Astrocyte (in vitro differentiated cells and primary cell): Measurements from ENCODE around the gene MAVS. TPM values are rescaled to one million over a fixed set of nuclear protein-coding genes. Genes with fewer than 3 reads are reported as not detected.

Experiments
- DNase-seq: peaks from one replicate; pipeline ENCODE4 v3.0.0-alpha.2; 2010; ENCODE audit warnings: low read depth
- FAIRE-seq: peaks from 2 replicates; lab custom pipeline; 2011; peaks lifted over from hg19 to GRCh38; lab: Jason Lieb, UNC
- H2AFZ ChIP-seq: 2 replicates; pipeline ENCODE4 v1.6.0; 2012; ENCODE audit warnings: low read depth, low read length, inconsistent platforms
- H3K27ac ChIP-seq: 2 replicates; pipeline ENCODE4 v1.5.1; 2011; ENCODE audit warnings: low read depth, low read length, inconsistent platforms
- H3K27me3 ChIP-seq: 2 replicates; pipeline ENCODE4 v1.6.0; 2011; ENCODE audit warnings: low read length, inconsistent platforms; ENCODE audit not compliant: insufficient read depth
- H3K36me3 ChIP-seq: 2 replicates; pipeline ENCODE4 v1.5.1; 2011; ENCODE audit warnings: low read length, inconsistent platforms; ENCODE audit not compliant: insufficient read depth
- H3K4me1 ChIP-seq: 2 replicates; pipeline ENCODE4 v1.5.1; 2011; ENCODE audit warnings: low read length, inconsistent platforms; ENCODE audit not compliant: insufficient read depth
- H3K4me2 ChIP-seq: 2 replicates; pipeline ENCODE4 v1.6.0; 2012; ENCODE audit warnings: low read length, inconsistent platforms
- H3K4me3 ChIP-seq: 2 replicates; pipeline ENCODE4 v1.5.1; 2011; ENCODE audit warnings: low read depth, mild to moderate bottlenecking, low read length, inconsistent platforms; ENCODE audit not compliant: insufficient read depth
- H3K79me2 ChIP-seq: 2 replicates; pipeline ENCODE4 v1.6.0; 2012; ENCODE audit warnings: mild to moderate bottlenecking, low read length, inconsistent platforms; ENCODE audit not compliant: insufficient read depth
- H3K9ac ChIP-seq: 2 replicates; pipeline ENCODE4 v1.6.0; 2012; ENCODE audit warnings: mild to moderate bottlenecking, low read length, inconsistent platforms
- H3K9me3 ChIP-seq: 2 replicates; pipeline ENCODE4 v1.5.1; 2012; ENCODE audit warnings: low read depth, mild to moderate bottlenecking, low read length, inconsistent platforms; ENCODE audit not compliant: insufficient read depth
- H4K20me1 ChIP-seq: 2 replicates; pipeline ENCODE4 v1.6.0; 2012; ENCODE audit warnings: low read length, inconsistent platforms; ENCODE audit not compliant: insufficient read depth
- H3K27ac Mint-ChIP-seq: one replicate; pipeline ENCODE4 v1.8.0; 2021; ENCODE audit warnings: mild to moderate bottlenecking, mixed read lengths; ENCODE audit not compliant: unreplicated experiment
- H3K27me3 Mint-ChIP-seq: one replicate; pipeline ENCODE4 v1.8.0; 2021; ENCODE audit warnings: low read depth, mixed read lengths; ENCODE audit not compliant: unreplicated experiment
- H3K36me3 Mint-ChIP-seq: one replicate; pipeline ENCODE4 v1.8.0; 2021; ENCODE audit warnings: low read depth, mixed read lengths; ENCODE audit not compliant: unreplicated experiment
- H3K4me1 Mint-ChIP-seq: one replicate; pipeline ENCODE4 v1.8.0; 2021; ENCODE audit warnings: low read depth, mixed read lengths; ENCODE audit not compliant: unreplicated experiment
- H3K4me3 Mint-ChIP-seq: one replicate; pipeline ENCODE4 v1.8.0; 2021; ENCODE audit warnings: mild to moderate bottlenecking, moderate library complexity, mixed read lengths; ENCODE audit not compliant: unreplicated experiment
- H3K9me3 Mint-ChIP-seq: one replicate; pipeline ENCODE4 v1.8.0; 2021; ENCODE audit warnings: mild to moderate bottlenecking, mixed read lengths; ENCODE audit not compliant: unreplicated experiment
- EZH2 ChIP-seq: IDR thresholded peaks from 2 replicates; pipeline ENCODE4 v1.6.1; 2012; ENCODE audit warnings: mild to moderate bottlenecking, low read length, inconsistent platforms; ENCODE audit not compliant: insufficient read depth
- total RNA-seq: library from RNA; stranded (reverse); gene quantifications from 2 replicates; pipeline ENCODE4 v1.2.1, GENCODE V29; 2021
- TF ChIP-seq, protein P1 (sequence below): IDR thresholded peaks from 2 replicates; pipeline ENCODE4 v1.5.1; 2011; ENCODE audit warnings: low read depth, mild to moderate bottlenecking, inconsistent platforms, low read length, moderate library complexity; ENCODE audit not compliant: insufficient read depth

MAVS gene
- total RNA-seq, 1 donor from 2014 or later, result 42.1 TPM

DNA sequence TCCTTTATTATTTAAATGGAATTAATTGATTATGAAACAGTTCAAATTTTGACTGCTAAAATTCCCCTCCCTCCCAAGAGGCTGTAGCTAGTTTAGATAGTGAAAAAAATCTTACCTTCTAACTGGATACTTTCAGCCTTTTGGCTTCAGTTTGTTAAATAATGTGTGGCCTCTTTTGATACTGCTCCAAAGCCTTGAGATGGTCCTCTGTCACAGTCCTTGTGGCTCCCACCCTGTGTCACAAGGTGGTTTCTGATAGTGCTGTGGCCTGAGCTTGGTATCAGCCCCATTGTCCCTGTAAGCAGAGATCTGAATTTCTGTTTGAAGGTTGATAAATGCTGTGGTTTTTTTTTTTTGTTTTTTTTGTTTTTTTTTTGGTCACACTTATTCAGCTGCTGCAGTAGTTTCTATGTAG is 63.3 kb downstream of the MAVS start:
- Histone ChIP-seq H3K4me3 (no peak overlapping the region), H3K4me1 (no peaks in the 10 kb centered on the region), H3K9me3 (no peaks in the 10 kb centered on the region), H3K79me2 (peaks cover 96% of the 10 kb centered on the region), H4K20me1 (peaks cover 87% of the 10 kb centered on the region), H3K27ac (no peak overlapping the region), H3K9ac (no peak overlapping the region), H2AFZ (no peak overlapping the region), H3K36me3 (peaks cover 35% of the 10 kb centered on the region), H3K4me2 (no peak overlapping the region), H3K27me3 (no peaks in the 10 kb centered on the region)
- Mint-ChIP-seq H3K9me3 (no peaks in the 10 kb centered on the region), H3K36me3 (peaks cover 27% of the 10 kb centered on the region), H3K4me1 (peaks cover 7% of the 10 kb centered on the region), H3K27me3 (no peaks in the 10 kb centered on the region), H3K27ac (no peak overlapping the region), H3K4me3 (no peak overlapping the region)
- TF ChIP-seq, protein P1, sequence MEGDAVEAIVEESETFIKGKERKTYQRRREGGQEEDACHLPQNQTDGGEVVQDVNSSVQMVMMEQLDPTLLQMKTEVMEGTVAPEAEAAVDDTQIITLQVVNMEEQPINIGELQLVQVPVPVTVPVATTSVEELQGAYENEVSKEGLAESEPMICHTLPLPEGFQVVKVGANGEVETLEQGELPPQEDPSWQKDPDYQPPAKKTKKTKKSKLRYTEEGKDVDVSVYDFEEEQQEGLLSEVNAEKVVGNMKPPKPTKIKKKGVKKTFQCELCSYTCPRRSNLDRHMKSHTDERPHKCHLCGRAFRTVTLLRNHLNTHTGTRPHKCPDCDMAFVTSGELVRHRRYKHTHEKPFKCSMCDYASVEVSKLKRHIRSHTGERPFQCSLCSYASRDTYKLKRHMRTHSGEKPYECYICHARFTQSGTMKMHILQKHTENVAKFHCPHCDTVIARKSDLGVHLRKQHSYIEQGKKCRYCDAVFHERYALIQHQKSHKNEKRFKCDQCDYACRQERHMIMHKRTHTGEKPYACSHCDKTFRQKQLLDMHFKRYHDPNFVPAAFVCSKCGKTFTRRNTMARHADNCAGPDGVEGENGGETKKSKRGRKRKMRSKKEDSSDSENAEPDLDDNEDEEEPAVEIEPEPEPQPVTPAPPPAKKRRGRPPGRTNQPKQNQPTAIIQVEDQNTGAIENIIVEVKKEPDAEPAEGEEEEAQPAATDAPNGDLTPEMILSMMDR, result no peak
- TF ChIP-seq EZH2, result no peak
- DNase-seq (no peak), FAIRE-seq (no peak)

DNA sequence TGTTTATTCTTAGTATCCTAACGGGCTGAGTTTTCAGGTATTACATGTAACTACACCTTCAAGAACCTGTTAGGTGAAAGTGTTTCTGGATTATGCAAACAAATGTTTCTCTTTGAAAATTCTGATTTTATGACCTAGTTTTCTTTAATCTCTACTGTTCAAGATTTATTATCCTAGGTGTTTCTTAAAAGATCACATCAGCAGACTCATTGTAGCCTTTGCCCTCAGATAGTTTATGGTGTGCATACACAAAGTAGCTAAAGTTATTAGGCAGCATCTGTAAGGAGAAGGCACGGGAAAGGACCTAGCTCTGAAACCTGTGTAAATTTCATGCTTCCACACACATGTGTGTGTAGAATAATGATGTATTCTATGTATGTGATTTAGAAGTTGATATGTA is 64.2 kb downstream of the MAVS start:
- peaks cover 10% of the 10 kb centered on the region for H3K4me1 Mint-ChIP-seq
- H3K9me3 ChIP-seq, result no peaks in the 10 kb centered on the region
- peaks cover 87% of the 10 kb centered on the region for H4K20me1 ChIP-seq
- no peaks in the 10 kb centered on the region for H3K27me3 Mint-ChIP-seq
- H2AFZ ChIP-seq, result no peak overlapping the region
- no peaks in the 10 kb centered on the region for H3K4me1 ChIP-seq
- no peak overlapping the region for H3K4me3 ChIP-seq
- no peak overlapping the region for H3K9ac ChIP-seq
- DNase-seq (no peak), FAIRE-seq (no peak)
- peaks cover 97% of the 10 kb centered on the region for H3K79me2 ChIP-seq
- H3K27ac Mint-ChIP-seq, result no peak overlapping the region
- peaks cover 39% of the 10 kb centered on the region for H3K36me3 ChIP-seq
- H3K27me3 ChIP-seq, result no peaks in the 10 kb centered on the region
- H3K27ac ChIP-seq, result no peak overlapping the region
- no peak overlapping the region for H3K4me3 Mint-ChIP-seq
- H3K4me2 ChIP-seq, result no peak overlapping the region
- H3K9me3 Mint-ChIP-seq, result no peaks in the 10 kb centered on the region
- TF ChIP-seq EZH2, result no peak
- TF ChIP-seq, protein P1, result no peak
- H3K36me3 Mint-ChIP-seq, result peaks cover 33% of the 10 kb centered on the region

DNA sequence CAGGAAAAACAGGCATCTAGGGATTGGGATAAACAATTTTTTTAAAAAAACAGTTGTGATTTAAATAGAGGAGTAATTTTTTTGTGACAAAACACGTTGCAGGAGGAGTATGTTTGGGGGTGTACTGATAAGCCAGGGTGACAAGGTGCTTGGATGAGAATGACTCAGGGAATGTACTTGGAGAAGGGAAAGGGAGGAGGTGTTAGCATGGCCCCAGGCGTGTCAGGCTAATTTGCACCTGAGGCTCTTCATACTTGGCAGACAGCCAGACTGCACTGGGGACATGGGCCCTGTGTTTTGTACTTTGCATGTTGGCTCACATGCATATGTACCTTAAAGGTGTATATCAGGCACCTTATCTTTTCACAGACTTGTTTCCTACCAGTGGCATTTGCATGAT is 65.3 kb downstream of the MAVS start:
- H3K4me1 Mint-ChIP-seq, result peaks cover 15% of the 10 kb centered on the region
- H3K27me3 ChIP-seq, result no peaks in the 10 kb centered on the region
- H3K79me2 ChIP-seq, result peaks cover 97% of the 10 kb centered on the region
- peaks cover 43% of the 10 kb centered on the region for H3K36me3 ChIP-seq
- no peak overlapping the region for H3K9ac ChIP-seq
- H3K4me3 ChIP-seq, result no peak overlapping the region
- H3K4me3 Mint-ChIP-seq, result no peak overlapping the region
- no peaks in the 10 kb centered on the region for H3K9me3 Mint-ChIP-seq
- no peak overlapping the region for H2AFZ ChIP-seq
- no peak for FAIRE-seq
- H3K4me1 ChIP-seq, result no peaks in the 10 kb centered on the region
- no peaks in the 10 kb centered on the region for H3K27me3 Mint-ChIP-seq
- TF ChIP-seq EZH2, result no peak
- TF ChIP-seq, protein P1, result no peak
- H3K9me3 ChIP-seq, result no peaks in the 10 kb centered on the region
- DNase-seq, result no peak
- peaks cover 87% of the 10 kb centered on the region for H4K20me1 ChIP-seq
- H3K27ac ChIP-seq, result no peak overlapping the region
- H3K27ac Mint-ChIP-seq, result no peak overlapping the region
- peaks cover 33% of the 10 kb centered on the region for H3K36me3 Mint-ChIP-seq
- no peak overlapping the region for H3K4me2 ChIP-seq
